HG03342 (cell line): ENCODE results near the gene UBA1.

Experiments used
- ATAC-seq: cut with Tn5 transposase; IDR thresholded peaks from one replicate; pipeline ENCODE4 v1.9.1; 2021; ENCODE audit warnings: mild to moderate bottlenecking, moderate library complexity; ENCODE audit not compliant: unreplicated experiment

Gene UBA1

GRCh38 chrX:47193475-47194193 lies at the start of gene UBA1:
Gene UBA1 (plus strand): TSS chrX:47193829. CDS start chrX:47198803, 4,974 bp downstream.
- ATAC-seq, result peak; percentile 84

GRCh38 chrX:47143894-47144625 lies 49.6 kb upstream of the UBA1 start:
- ATAC-seq, result peak; percentile 6

- peak; percentile 87 for ATAC-seq
Observed at GRCh38 chrX:47144626-47145394, 48.8 kb upstream of the UBA1 start, which contains the start of the genes NDUFB11 and RBM10. Gene NDUFB11 (minus strand): TSS chrX:47144702. CDS start chrX:47144679, 23 bp downstream. Gene RBM10 (plus strand): TSS chrX:47145221. CDS start chrX:47147482, 2,261 bp downstream.

- peak; percentile 10 for ATAC-seq
Observed at GRCh38 chrX:47145395-47146120, 48.1 kb upstream of the UBA1 start.

- ATAC-seq, result no peak
Observed at GRCh38 chrX:47146121-47146935, 47.3 kb upstream of the UBA1 start.

GRCh38 chrX:47146936-47147859 lies 46.4 kb upstream of the UBA1 start:
- no peak for ATAC-seq

- no peak for ATAC-seq
Observed at GRCh38 chrX:47148946-47149345, 44.7 kb upstream of the UBA1 start.

GRCh38 chrX:47151435-47151834 lies 42.2 kb upstream of the UBA1 start:
- no peak for ATAC-seq

- no peak for ATAC-seq
Observed at GRCh38 chrX:47156611-47157520, 36.8 kb upstream of the UBA1 start.

- ATAC-seq, result no peak
Observed at GRCh38 chrX:47158131-47158530, 35.5 kb upstream of the UBA1 start.

GRCh38 chrX:47158781-47159180 lies 34.8 kb upstream of the UBA1 start:
- no peak for ATAC-seq

- ATAC-seq, result no peak
Observed at GRCh38 chrX:47160781-47161180, 32.8 kb upstream of the UBA1 start.

- no peak for ATAC-seq
Observed at GRCh38 chrX:47162927-47163583, 30.6 kb upstream of the UBA1 start.

- ATAC-seq, result no peak
Observed at GRCh38 chrX:47164420-47164819, 29.2 kb upstream of the UBA1 start.

GRCh38 chrX:47166126-47166525 lies 27.5 kb upstream of the UBA1 start:
- no peak for ATAC-seq

GRCh38 chrX:47168495-47169073 lies 25.0 kb upstream of the UBA1 start:
- no peak for ATAC-seq

- no peak for ATAC-seq
Observed at GRCh38 chrX:47169273-47169672, 24.4 kb upstream of the UBA1 start.
